SK-N-SH treated with all-trans-retinoic acid at 6 μM for 48 hours (cell line): ENCODE data around the gene DCDC1.

Experiments
- ATAC-seq: fragments of 200-7000 bp; cut with Tn5 transposase; 3 replicates; pipeline ENCODE4 v1.9.1; 2020; ENCODE audit warnings: mild to moderate bottlenecking, moderate library complexity
- ARNTL ChIP-seq: fragments of 450-650 bp; formaldehyde crosslinking; IDR thresholded peaks from 2 replicates; pipeline ENCODE4 v1.5.0; 2020; ENCODE audit warnings: low read depth, mild to moderate bottlenecking, moderate library complexity, borderline replicate concordance
- BACH2 ChIP-seq: fragments of 250-450 bp; sonication (Bioruptor Pico); IDR thresholded peaks from 2 replicates; pipeline ENCODE4 v1.9.0; 2021; ENCODE audit warnings: mild to moderate bottlenecking, borderline replicate concordance
- CSDC2 ChIP-seq: fragments of 250-450 bp; sonication (Bioruptor Pico); IDR thresholded peaks from 2 replicates; pipeline ENCODE4 v1.5.0; 2020; ENCODE audit warnings: mild to moderate bottlenecking, moderate library complexity
- ESRRG ChIP-seq: fragments of 250-450 bp; sonication (Bioruptor Pico); IDR thresholded peaks from 2 replicates; pipeline ENCODE4 v1.6.1; 2021; ENCODE audit warnings: mild to moderate bottlenecking
- GLIS3 ChIP-seq: fragments of 250-450 bp; sonication (Bioruptor Pico); IDR thresholded peaks from 2 replicates; pipeline ENCODE4 v1.5.0; 2020; ENCODE audit warnings: mild to moderate bottlenecking, moderate library complexity
- ISL1 ChIP-seq: fragments of 250-450 bp; sonication (Bioruptor Pico); IDR thresholded peaks from 2 replicates; pipeline ENCODE4 v2.1.2; 2022; ENCODE audit warnings: mild to moderate bottlenecking, moderate library complexity
- OSR1 ChIP-seq: fragments of 250-450 bp; sonication (Bioruptor Pico); IDR thresholded peaks from 2 replicates; pipeline ENCODE4 v1.8.0; 2022; ENCODE audit warnings: moderate library complexity, mild to moderate bottlenecking, inconsistent platforms
- PATZ1 ChIP-seq: fragments of 250-450 bp; sonication (Bioruptor Pico); IDR thresholded peaks from 2 replicates; pipeline ENCODE4 v1.8.0; 2020; ENCODE audit warnings: mild to moderate bottlenecking, moderate library complexity, borderline replicate concordance
- PPARA ChIP-seq: fragments of 250-450 bp; sonication (Bioruptor Pico); IDR thresholded peaks from 2 replicates; pipeline ENCODE4 v1.5.0; 2020; ENCODE audit warnings: mild to moderate bottlenecking, borderline replicate concordance
- SNAI2 ChIP-seq: fragments of 250-450 bp; sonication (Bioruptor Pico); IDR thresholded peaks from 2 replicates; pipeline ENCODE4 v1.5.0; 2020; ENCODE audit warnings: mild to moderate bottlenecking, moderate library complexity
- TCF4 ChIP-seq: fragments of 250-450 bp; sonication (Bioruptor Pico); IDR thresholded peaks from 2 replicates; pipeline ENCODE4 v1.8.0; 2021; ENCODE audit warnings: mild to moderate bottlenecking, moderate library complexity, borderline replicate concordance
- TOX ChIP-seq: fragments of 250-450 bp; sonication (Bioruptor Pico); IDR thresholded peaks from 2 replicates; pipeline ENCODE4 v1.8.0; 2021; ENCODE audit warnings: mild to moderate bottlenecking, moderate library complexity, borderline replicate concordance
- TSHZ2 ChIP-seq: fragments of 250-450 bp; sonication (Bioruptor Pico); IDR thresholded peaks from 2 replicates; pipeline ENCODE4 v1.5.0; 2020; ENCODE audit warnings: mild to moderate bottlenecking, moderate library complexity
- ZC3H10 ChIP-seq: fragments of 250-450 bp; sonication (Bioruptor Pico); IDR thresholded peaks from 2 replicates; pipeline ENCODE4 v1.5.1; 2021; ENCODE audit warnings: mild to moderate bottlenecking, moderate library complexity
- ZFP3 ChIP-seq: fragments of 250-450 bp; sonication (Bioruptor Pico); IDR thresholded peaks from 2 replicates; pipeline ENCODE4 v1.5.0; 2020; ENCODE audit warnings: mild to moderate bottlenecking, moderate library complexity
- ZFP30 ChIP-seq: fragments of 450-650 bp; formaldehyde crosslinking; IDR thresholded peaks from 2 replicates; pipeline ENCODE4 v1.5.0; 2022; ENCODE audit warnings: mild to moderate bottlenecking, moderate library complexity
- ZNF565 ChIP-seq: fragments of 450-650 bp; formaldehyde crosslinking; conservative IDR thresholded peaks from 2 replicates; pipeline ENCODE4 v1.5.0; 2020; ENCODE audit warnings: low read depth, mild to moderate bottlenecking, moderate library complexity
- ZNF70 ChIP-seq: fragments of 450-650 bp; formaldehyde crosslinking; IDR thresholded peaks from 2 replicates; pipeline ENCODE4 v1.5.0; 2020; ENCODE audit warnings: mild to moderate bottlenecking, moderate library complexity
- ZNF8 ChIP-seq: fragments of 450-650 bp; formaldehyde crosslinking; IDR thresholded peaks from 2 replicates; pipeline ENCODE4 v1.5.0; 2020; ENCODE audit warnings: mild to moderate bottlenecking, moderate library complexity
- TF ChIP-seq, protein P1 (sequence below): fragments of 250-450 bp; sonication (Bioruptor Pico); IDR thresholded peaks from 2 replicates; pipeline ENCODE4 v1.5.1; 2020; ENCODE audit warnings: low read depth, mild to moderate bottlenecking, moderate library complexity
- TF ChIP-seq, protein P2 (sequence below): fragments of 250-450 bp; sonication (Bioruptor Pico); IDR thresholded peaks from 2 replicates; pipeline ENCODE4 v1.5.1; 2021; ENCODE audit warnings: mild to moderate bottlenecking, moderate library complexity

The DCDC1 gene

GRCh38 chr11:31106326-31106725 lies 263.2 kb downstream of the DCDC1 start:
- no peak for ATAC-seq
- TF ChIP-seq PATZ1 (no peak), BACH2 (no peak), ZNF8 (no peak), PPARA (CRISPR knock-in tag) (no peak), TSHZ2 (no peak), OSR1 (no peak), ZNF70 (CRISPR knock-in tag) (no peak)
- TF ChIP-seq, protein P1, sequence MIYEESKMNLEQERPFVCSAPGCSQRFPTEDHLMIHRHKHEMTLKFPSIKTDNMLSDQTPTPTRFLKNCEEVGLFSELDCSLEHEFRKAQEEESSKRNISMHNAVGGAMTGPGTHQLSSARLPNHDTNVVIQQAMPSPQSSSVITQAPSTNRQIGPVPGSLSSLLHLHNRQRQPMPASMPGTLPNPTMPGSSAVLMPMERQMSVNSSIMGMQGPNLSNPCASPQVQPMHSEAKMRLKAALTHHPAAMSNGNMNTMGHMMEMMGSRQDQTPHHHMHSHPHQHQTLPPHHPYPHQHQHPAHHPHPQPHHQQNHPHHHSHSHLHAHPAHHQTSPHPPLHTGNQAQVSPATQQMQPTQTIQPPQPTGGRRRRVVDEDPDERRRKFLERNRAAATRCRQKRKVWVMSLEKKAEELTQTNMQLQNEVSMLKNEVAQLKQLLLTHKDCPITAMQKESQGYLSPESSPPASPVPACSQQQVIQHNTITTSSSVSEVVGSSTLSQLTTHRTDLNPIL (CRISPR knock-in tag), result no peak

GRCh38 chr11:31102875-31103274 lies 266.7 kb downstream of the DCDC1 start:
- no peak for TF ChIP-seq SNAI2
- no peak for TF ChIP-seq ESRRG (CRISPR knock-in tag)
- no peak for TF ChIP-seq ZFP30 (CRISPR knock-in tag)
- no peak for TF ChIP-seq ZFP3
- TF ChIP-seq TCF4, result no peak
- no peak for TF ChIP-seq OSR1
- TF ChIP-seq CSDC2, result no peak
- no peak for TF ChIP-seq ZNF565 (CRISPR knock-in tag)
- TF ChIP-seq, protein P2, sequence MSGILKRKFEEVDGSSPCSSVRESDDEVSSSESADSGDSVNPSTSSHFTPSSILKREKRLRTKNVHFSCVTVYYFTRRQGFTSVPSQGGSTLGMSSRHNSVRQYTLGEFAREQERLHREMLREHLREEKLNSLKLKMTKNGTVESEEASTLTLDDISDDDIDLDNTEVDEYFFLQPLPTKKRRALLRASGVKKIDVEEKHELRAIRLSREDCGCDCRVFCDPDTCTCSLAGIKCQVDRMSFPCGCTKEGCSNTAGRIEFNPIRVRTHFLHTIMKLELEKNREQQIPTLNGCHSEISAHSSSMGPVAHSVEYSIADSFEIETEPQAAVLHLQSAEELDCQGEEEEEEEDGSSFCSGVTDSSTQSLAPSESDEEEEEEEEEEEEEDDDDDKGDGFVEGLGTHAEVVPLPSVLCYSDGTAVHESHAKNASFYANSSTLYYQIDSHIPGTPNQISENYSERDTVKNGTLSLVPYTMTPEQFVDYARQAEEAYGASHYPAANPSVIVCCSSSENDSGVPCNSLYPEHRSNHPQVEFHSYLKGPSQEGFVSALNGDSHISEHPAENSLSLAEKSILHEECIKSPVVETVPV (CRISPR knock-in tag), result no peak
- TF ChIP-seq ISL1 (CRISPR knock-in tag), result no peak
- no peak for TF ChIP-seq ARNTL (CRISPR knock-in tag)
- no peak for TF ChIP-seq ZNF8
- TF ChIP-seq PPARA (CRISPR knock-in tag), result no peak
- no peak for ATAC-seq

GRCh38 chr11:31102316-31102715 lies 267.2 kb downstream of the DCDC1 start:
- no peak for ATAC-seq
- TF ChIP-seq TSHZ2 (no peak), TCF4 (no peak), ZNF565 (CRISPR knock-in tag) (no peak), CSDC2 (no peak), ESRRG (CRISPR knock-in tag) (no peak), BACH2 (no peak), PATZ1 (no peak), ZC3H10 (CRISPR knock-in tag) (no peak), TOX (CRISPR knock-in tag) (no peak), ZNF8 (no peak), GLIS3 (CRISPR knock-in tag) (no peak)
- TF ChIP-seq, protein P1 (CRISPR knock-in tag), result no peak
